ENCODE results near the gene RYR2.

Gene RYR2

GRCh38 chr1:237756304-237756967 is 714.5 kb downstream of the RYR2 start:
- DNase-seq = no peak

GRCh38 chr1:237759377-237759776 is 717.4 kb downstream of the RYR2 start:
- no peak for DNase-seq

- no peak for DNase-seq
Observed at GRCh38 chr1:237760951-237761350, 719.0 kb downstream of the RYR2 start.

GRCh38 chr1:237763137-237763536 is 721.2 kb downstream of the RYR2 start:
- no peak for DNase-seq

GRCh38 chr1:237763751-237764150 is 721.8 kb downstream of the RYR2 start:
- DNase-seq = no peak

GRCh38 chr1:237769916-237770315 is 727.9 kb downstream of the RYR2 start:
- DNase-seq = no peak

GRCh38 chr1:237772009-237772408 is 730.0 kb downstream of the RYR2 start:
- DNase-seq = no peak

GRCh38 chr1:237774246-237774645 is 732.3 kb downstream of the RYR2 start:
- DNase-seq = no peak

- no peak for DNase-seq
Observed at GRCh38 chr1:237779356-237779755, 737.4 kb downstream of the RYR2 start.

GRCh38 chr1:237786066-237786719 is 744.2 kb downstream of the RYR2 start:
- no peak for DNase-seq

- DNase-seq = no peak
Observed at GRCh38 chr1:237788069-237788468, 746.1 kb downstream of the RYR2 start.

GRCh38 chr1:237789619-237790018 is 747.6 kb downstream of the RYR2 start:
- no peak for DNase-seq

- DNase-seq = no peak
Observed at GRCh38 chr1:237791592-237791991, 749.6 kb downstream of the RYR2 start.

GRCh38 chr1:237792149-237792548 is 750.2 kb downstream of the RYR2 start:
- DNase-seq = no peak

- no peak for DNase-seq
Observed at GRCh38 chr1:237792726-237793125, 750.7 kb downstream of the RYR2 start.

- no peak for DNase-seq
Observed at GRCh38 chr1:237794071-237794470, 752.1 kb downstream of the RYR2 start.

- DNase-seq = no peak
Observed at GRCh38 chr1:237795558-237795957, 753.6 kb downstream of the RYR2 start.

GRCh38 chr1:237799762-237800474 is 757.9 kb downstream of the RYR2 start:
- no peak for DNase-seq

GRCh38 chr1:237804516-237804915 is 762.5 kb downstream of the RYR2 start:
- DNase-seq = no peak

GRCh38 chr1:237809099-237809498 is 767.1 kb downstream of the RYR2 start:
- DNase-seq = no peak

- no peak for DNase-seq
Observed at GRCh38 chr1:237811633-237812032, 769.6 kb downstream of the RYR2 start.

GRCh38 chr1:237812061-237812460 is 770.1 kb downstream of the RYR2 start:
- DNase-seq = no peak

GRCh38 chr1:237814319-237814924 is 772.4 kb downstream of the RYR2 start:
- DNase-seq = no peak

- no peak for DNase-seq
Observed at GRCh38 chr1:237817277-237817676, 775.3 kb downstream of the RYR2 start.

All from activated T-cell treated with anti-CD3 and anti-CD28 coated beads for 4 hours (primary cell).